ENCODE data around the gene SLC22A3.

SLC22A3 gene

DNA sequence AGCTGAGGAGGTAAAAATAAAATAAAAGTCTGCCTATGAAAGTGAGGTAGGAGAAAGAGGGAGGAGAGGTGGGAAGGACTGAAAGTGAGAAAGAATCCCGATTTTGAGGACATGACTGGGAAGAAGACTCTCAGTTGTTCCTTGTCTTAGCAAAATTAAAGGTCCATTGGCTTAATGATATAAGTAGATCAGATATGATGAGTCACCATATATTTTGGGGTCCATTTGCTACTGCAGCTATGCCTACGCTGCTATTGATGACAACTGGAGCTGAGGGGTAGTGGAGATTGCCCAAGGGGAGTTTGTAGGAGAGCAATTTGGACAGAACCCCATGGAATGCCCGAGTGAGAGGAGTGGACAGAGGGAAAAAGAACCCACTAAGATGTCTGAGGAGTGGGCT is 15.1 kb upstream of the SLC22A3 start:
- Histone ChIP-seq H2AK5ac (ENCODE audit: low read length, severe bottlenecking) (no peak overlapping the region), H3K4me1 (ENCODE audit: control insufficient read depth, insufficient read depth, low read depth, low read length) (peaks cover 14% of the 10 kb centered on the region), H3K23ac (ENCODE audit: low read length in 2 of 2) (no peak overlapping the region), H3K79me1 (replicated peaks; ENCODE audit: low read length, poor library complexity, severe bottlenecking) (no peaks in the 10 kb centered on the region), H3K27ac (ENCODE audit: low read length, poor library complexity, severe bottlenecking) (no peak overlapping the region), H4K91ac (ENCODE audit: low read length) (no peak overlapping the region), H3K27me3 (ENCODE audit: control insufficient read depth in 1 of 2, insufficient read depth in 1 of 2, low read length in 2 of 2) (peaks cover 0 to 17% of the 10 kb centered on the region in 2 experiments), H3K9me3 (ENCODE audit: control insufficient read depth, low read length) (no peaks in the 10 kb centered on the region), H2BK5ac (ENCODE audit: low read depth, low read length, poor library complexity, severe bottlenecking) (no peak overlapping the region), H3K14ac (ENCODE audit: low read length in 2 of 2) (no peak overlapping the region), H3K4me2 (ENCODE audit: low read length, poor library complexity, severe bottlenecking) (no peak overlapping the region), H3K4me3 (ENCODE audit: insufficient read depth in 1 of 2, low read depth in 1 of 2, low read length in 2 of 2) (no peak overlapping the region), H2AFZ (ENCODE audit: low read depth, low read length) (no peak overlapping the region), H2BK120ac (ENCODE audit: low read depth, low read length) (no peak overlapping the region), H3K4ac (ENCODE audit: low read depth in 1 of 2, low read length in 2 of 2) (no peak overlapping the region), H3K18ac (ENCODE audit: low read depth in 1 of 2, low read length in 2 of 2) (no peak overlapping the region), H4K8ac (ENCODE audit: low read length) (no peak overlapping the region), H3K36me3 (ENCODE audit: control insufficient read depth in 1 of 2, insufficient read depth in 2 of 2, low read depth in 1 of 2, low read length in 2 of 2) (no peaks in the 10 kb centered on the region), H2BK15ac (ENCODE audit: low read depth, poor library complexity, severe bottlenecking) (no peak overlapping the region), H2BK12ac (ENCODE audit: low read length in 2 of 2) (no peak overlapping the region), H3K9ac (ENCODE audit: low read length) (no peak overlapping the region)
- DNase-seq, result no peak
- WGBS, result 44% methylated on average over 3 of the region's 3 CpGs

DNA sequence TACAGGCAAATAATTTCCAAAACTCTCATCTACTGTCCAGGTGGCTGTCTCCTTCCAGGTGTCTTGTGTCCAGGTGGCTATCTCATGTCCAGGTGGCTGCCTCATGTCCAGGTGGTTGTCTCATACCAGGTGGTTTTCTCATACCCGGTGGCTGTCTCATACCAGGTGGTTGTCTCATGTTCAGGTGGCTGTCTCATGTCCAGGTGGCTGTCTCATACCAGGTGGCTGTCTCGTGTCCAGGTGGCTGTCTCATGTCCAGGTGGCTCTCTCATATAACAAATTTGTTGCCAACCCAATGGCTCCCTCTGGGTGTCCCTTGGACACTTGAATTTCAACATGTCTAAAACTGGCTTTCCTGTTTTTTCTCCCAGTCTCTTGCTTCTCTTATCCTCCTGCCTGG is 14.3 kb upstream of the SLC22A3 start:
- Histone ChIP-seq H4K91ac (ENCODE audit: low read length) (no peak overlapping the region), H2BK120ac (ENCODE audit: low read depth, low read length) (no peak overlapping the region), H3K36me3 (ENCODE audit: control insufficient read depth in 1 of 2, insufficient read depth in 2 of 2, low read depth in 1 of 2, low read length in 2 of 2) (no peaks in the 10 kb centered on the region), H3K23ac (ENCODE audit: low read length in 2 of 2) (no peak overlapping the region), H3K4me1 (ENCODE audit: control insufficient read depth, insufficient read depth, low read depth, low read length) (peaks cover 10% of the 10 kb centered on the region), H3K9me3 (ENCODE audit: control insufficient read depth, low read length) (no peaks in the 10 kb centered on the region), H4K8ac (ENCODE audit: low read length) (no peak overlapping the region), H2AFZ (ENCODE audit: low read depth, low read length) (no peak overlapping the region), H3K18ac (ENCODE audit: low read depth in 1 of 2, low read length in 2 of 2) (no peak overlapping the region), H3K4me3 (ENCODE audit: insufficient read depth in 1 of 2, low read depth in 1 of 2, low read length in 2 of 2) (no peak overlapping the region), H2BK15ac (ENCODE audit: low read depth, poor library complexity, severe bottlenecking) (no peak overlapping the region), H2AK5ac (ENCODE audit: low read length, severe bottlenecking) (no peak overlapping the region), H3K27me3 (ENCODE audit: control insufficient read depth in 1 of 2, insufficient read depth in 1 of 2, low read length in 2 of 2) (peaks cover 0 to 17% of the 10 kb centered on the region in 2 experiments), H3K4ac (ENCODE audit: low read depth in 1 of 2, low read length in 2 of 2) (no peak overlapping the region), H2BK12ac (ENCODE audit: low read length in 2 of 2) (no peak overlapping the region), H3K9ac (ENCODE audit: low read length) (no peak overlapping the region), H2BK5ac (ENCODE audit: low read depth, low read length, poor library complexity, severe bottlenecking) (no peak overlapping the region), H3K79me1 (replicated peaks; ENCODE audit: low read length, poor library complexity, severe bottlenecking) (no peaks in the 10 kb centered on the region), H3K4me2 (ENCODE audit: low read length, poor library complexity, severe bottlenecking) (no peak overlapping the region), H3K27ac (ENCODE audit: low read length, poor library complexity, severe bottlenecking) (no peak overlapping the region), H3K14ac (ENCODE audit: low read length in 2 of 2) (no peak overlapping the region)
- 60% methylated on average over 2 of the region's 2 CpGs for WGBS
- DNase-seq, result no peak

DNA sequence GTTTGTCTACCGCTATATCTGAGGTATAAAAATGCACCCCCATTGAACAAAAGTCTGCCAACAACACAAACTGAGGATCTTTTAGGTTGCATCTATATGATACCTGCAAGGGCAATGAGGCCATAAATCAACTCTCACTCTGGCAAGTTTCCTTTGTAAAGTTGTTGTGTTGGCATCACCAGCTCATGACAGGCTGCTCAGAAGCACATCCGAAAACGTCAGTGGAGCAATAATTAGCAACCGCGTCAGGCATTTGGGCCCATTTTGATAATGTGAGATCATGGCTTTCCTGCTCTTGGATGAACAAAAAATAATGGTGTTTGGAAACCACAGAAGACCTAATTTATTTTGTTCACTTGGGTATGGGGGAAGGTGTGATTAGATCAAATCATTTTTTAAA is 12.0 kb upstream of the SLC22A3 start:
- H3K4me2 ChIP-seq (ENCODE audit: low read length, poor library complexity, severe bottlenecking), result no peak overlapping the region

DNA sequence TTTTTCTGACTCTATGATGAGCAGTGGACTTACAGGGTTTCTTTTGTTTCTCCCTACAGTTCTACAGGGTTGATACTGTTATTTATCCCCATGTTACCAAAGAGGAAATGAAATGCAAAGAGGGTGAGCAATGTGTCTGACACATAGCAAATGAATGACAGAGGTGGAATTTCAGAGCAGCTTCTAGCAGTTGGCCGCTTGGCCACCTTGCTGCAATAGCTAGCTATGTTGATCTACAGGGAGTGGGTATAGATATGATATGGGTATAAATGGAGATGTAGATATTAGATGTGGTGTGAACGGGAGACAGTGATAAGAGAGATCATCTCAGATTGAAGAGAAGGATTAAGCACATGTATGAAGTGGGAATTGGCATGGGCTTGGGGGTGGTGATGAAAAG is 10.9 kb upstream of the SLC22A3 start:
- Histone ChIP-seq H3K79me1 (replicated peaks; ENCODE audit: low read length, poor library complexity, severe bottlenecking) (no peaks in the 10 kb centered on the region), H3K27ac (ENCODE audit: low read length, poor library complexity, severe bottlenecking) (no peak overlapping the region), H3K4me3 (ENCODE audit: insufficient read depth in 1 of 2, low read depth in 1 of 2, low read length in 2 of 2) (no peak overlapping the region), H3K36me3 (ENCODE audit: control insufficient read depth in 1 of 2, insufficient read depth in 2 of 2, low read depth in 1 of 2, low read length in 2 of 2) (no peaks in the 10 kb centered on the region), H2BK120ac (ENCODE audit: low read depth, low read length) (no peak overlapping the region), H3K4ac (ENCODE audit: low read depth in 1 of 2, low read length in 2 of 2) (no peak overlapping the region), H4K8ac (ENCODE audit: low read length) (no peak overlapping the region), H3K4me2 (ENCODE audit: low read length, poor library complexity, severe bottlenecking) (no peak overlapping the region), H4K91ac (ENCODE audit: low read length) (no peak overlapping the region), H2BK15ac (ENCODE audit: low read depth, poor library complexity, severe bottlenecking) (no peak overlapping the region), H2BK5ac (ENCODE audit: low read depth, low read length, poor library complexity, severe bottlenecking) (no peak overlapping the region), H3K27me3 (ENCODE audit: control insufficient read depth in 1 of 2, insufficient read depth in 1 of 2, low read length in 2 of 2) (peaks cover 0 to 4% of the 10 kb centered on the region in 2 experiments), H2AFZ (ENCODE audit: low read depth, low read length) (no peak overlapping the region), H2BK12ac (ENCODE audit: low read length in 2 of 2) (no peak overlapping the region), H3K9me3 (ENCODE audit: control insufficient read depth, low read length) (no peaks in the 10 kb centered on the region), H3K18ac (ENCODE audit: low read depth in 1 of 2, low read length in 2 of 2) (no peak overlapping the region), H2AK5ac (ENCODE audit: low read length, severe bottlenecking) (peak overlapping the region; percentile 61), H3K14ac (ENCODE audit: low read length in 2 of 2) (no peak overlapping the region), H3K4me1 (ENCODE audit: control insufficient read depth, insufficient read depth, low read depth, low read length) (peaks cover 5% of the 10 kb centered on the region), H3K9ac (ENCODE audit: low read length) (no peak overlapping the region), H3K23ac (ENCODE audit: low read length in 2 of 2) (no peak overlapping the region)
- 66% methylated on average over 2 of the region's 2 CpGs for WGBS
- DNase-seq, result no peak

More for the DNA sequence above, 12.0 kb upstream of the SLC22A3 start:
- Histone ChIP-seq H2BK120ac (ENCODE audit: low read depth, low read length) (no peak overlapping the region), H3K18ac (ENCODE audit: low read depth in 1 of 2, low read length in 2 of 2) (no peak overlapping the region), H3K36me3 (ENCODE audit: control insufficient read depth in 1 of 2, insufficient read depth in 2 of 2, low read depth in 1 of 2, low read length in 2 of 2) (no peaks in the 10 kb centered on the region), H4K8ac (ENCODE audit: low read length) (no peak overlapping the region), H3K9ac (ENCODE audit: low read length) (no peak overlapping the region), H3K4me1 (ENCODE audit: control insufficient read depth, insufficient read depth, low read depth, low read length) (peaks cover 5% of the 10 kb centered on the region), H3K14ac (ENCODE audit: low read length in 2 of 2) (no peak overlapping the region), H3K9me3 (ENCODE audit: control insufficient read depth, low read length) (no peaks in the 10 kb centered on the region), H3K4me3 (ENCODE audit: insufficient read depth in 1 of 2, low read depth in 1 of 2, low read length in 2 of 2) (no peak overlapping the region), H2BK15ac (ENCODE audit: low read depth, poor library complexity, severe bottlenecking) (no peak overlapping the region), H3K27ac (ENCODE audit: low read length, poor library complexity, severe bottlenecking) (no peak overlapping the region), H2BK12ac (ENCODE audit: low read length in 2 of 2) (no peak overlapping the region), H4K91ac (ENCODE audit: low read length) (no peak overlapping the region), H2AK5ac (ENCODE audit: low read length, severe bottlenecking) (no peak overlapping the region), H3K4ac (ENCODE audit: low read depth in 1 of 2, low read length in 2 of 2) (no peak overlapping the region), H3K27me3 (ENCODE audit: control insufficient read depth in 1 of 2, insufficient read depth in 1 of 2, low read length in 2 of 2) (peaks cover 0 to 13% of the 10 kb centered on the region in 2 experiments), H3K79me1 (replicated peaks; ENCODE audit: low read length, poor library complexity, severe bottlenecking) (no peaks in the 10 kb centered on the region), H2BK5ac (ENCODE audit: low read depth, low read length, poor library complexity, severe bottlenecking) (no peak overlapping the region), H2AFZ (ENCODE audit: low read depth, low read length) (no peak overlapping the region), H3K23ac (ENCODE audit: low read length in 2 of 2) (no peak overlapping the region)
- DNase-seq, result no peak
- WGBS, result 93% methylated on average over 5 of the region's 5 CpGs
